NCI-H1417 treated with DMSO at 0.1 percent for 48 hours (cell line): ENCODE measurements around the gene BTBD8.
A peak's percentile ranks its signal among the peaks of the same experiment; 100 is the strongest.
"Not testable (repeated sequence)": the region's sequence is repeated elsewhere in the genome, so short reads cannot be mapped to it uniquely, and the experiment has no call there.

Source experiments
- DNase-seq: peaks from one replicate; lab custom pipeline; 2025; lab: John Stamatoyannopoulos, UW

Gene BTBD8

GRCh38 chr1:92080128-92080985, at the start of gene BTBD8:
Gene BTBD8, plus strand, starts transcription at chr1:92080345. Its CDS starts 227 bp downstream, at chr1:92080572.
- peak; percentile 62 for DNase-seq

- DNase-seq = no peak
These were observed 49.5 kb upstream of the BTBD8 start for GRCh38 chr1:92030656-92031107.

GRCh38 chr1:92031281-92032110, 48.6 kb upstream of the BTBD8 start:
- no peak for DNase-seq

GRCh38 chr1:92037400-92037799, 42.7 kb upstream of the BTBD8 start:
- DNase-seq = no peak

- DNase-seq = no peak
These were observed 41.3 kb upstream of the BTBD8 start for GRCh38 chr1:92038695-92039346.

GRCh38 chr1:92040971-92041370, 39.2 kb upstream of the BTBD8 start:
- DNase-seq = no peak

- DNase-seq = no peak
These were observed 36.5 kb upstream of the BTBD8 start for GRCh38 chr1:92043621-92044020.

- DNase-seq = no peak
These were observed 34.2 kb upstream of the BTBD8 start for GRCh38 chr1:92045766-92046495.

GRCh38 chr1:92051948-92052347, 28.2 kb upstream of the BTBD8 start:
- no peak for DNase-seq

- DNase-seq = no peak
These were observed 15.1 kb upstream of the BTBD8 start for GRCh38 chr1:92065042-92065441.

- no peak for DNase-seq
These were observed 13.8 kb upstream of the BTBD8 start for GRCh38 chr1:92066321-92066720.

- DNase-seq = no peak
These were observed 9.3 kb upstream of the BTBD8 start for GRCh38 chr1:92070892-92071291.

GRCh38 chr1:92074446-92074845, 5.7 kb upstream of the BTBD8 start:
- DNase-seq = not testable (repeated sequence)

- no peak for DNase-seq
These were observed 4.8 kb upstream of the BTBD8 start, which contains the start of gene SETSIP for GRCh38 chr1:92075311-92075710. Gene SETSIP, minus strand, starts transcription at chr1:92075411. Its CDS starts 0 bp downstream, at chr1:92075411.

GRCh38 chr1:92076363-92076762, 3.8 kb upstream of the BTBD8 start:
- DNase-seq = no peak

GRCh38 chr1:92078077-92078476, 2.1 kb upstream of the BTBD8 start:
- not testable (repeated sequence) for DNase-seq

GRCh38 chr1:92079441-92079840, 704 bp upstream of the BTBD8 start:
- no peak for DNase-seq

GRCh38 chr1:92081031-92081430, 886 bp downstream of the BTBD8 start:
- no peak for DNase-seq

GRCh38 chr1:92084651-92085050, 4.5 kb downstream of the BTBD8 start:
- no peak for DNase-seq

- no peak for DNase-seq
These were observed 5.6 kb downstream of the BTBD8 start for GRCh38 chr1:92085727-92086126.

GRCh38 chr1:92087542-92087941, 7.4 kb downstream of the BTBD8 start:
- DNase-seq = no peak

- no peak for DNase-seq
These were observed 11.5 kb downstream of the BTBD8 start for GRCh38 chr1:92091625-92092024.
